ENCODE data around the gene ITGAD.

Gene ITGAD

GRCh38 chr16:31458844-31459686, 65.9 kb downstream of the ITGAD start, which contains the start of gene ARMC5 (continued):
- TF ChIP-seq ZNF449 (tag by site-specific recombination; IDR thresholded peaks at IDR 0.05): peak; percentile 17; the same call in 1 of the 2 replicates
- no peak; the same call in 1 of the 2 replicates for TF ChIP-seq ZSCAN30 (tag by site-specific recombination; IDR thresholded peaks at IDR 0.05)
- TF ChIP-seq ZNF639 (tag by site-specific recombination; IDR thresholded peaks at IDR 0.05): peak; percentile 50
- TF ChIP-seq ZBTB20 (tag by site-specific recombination; IDR thresholded peaks at IDR 0.05): peak; percentile 79; the same call in 1 of the 2 replicates
- TF ChIP-seq ZNF621 (tag by site-specific recombination; IDR thresholded peaks at IDR 0.05): no peak
- TF ChIP-seq ZXDB (tag by site-specific recombination; IDR thresholded peaks at IDR 0.05): peak; percentile 94
- TF ChIP-seq ZNF148 (tag by site-specific recombination; IDR thresholded peaks at IDR 0.05; ENCODE audit: borderline replicate concordance): no peak
- peak; percentile 72; the same call in 1 of the 2 replicates for TF ChIP-seq ZNF580 (tag by site-specific recombination; IDR thresholded peaks at IDR 0.05)
- TF ChIP-seq ZNF24 (tag by site-specific recombination; IDR thresholded peaks at IDR 0.05): no peak
- TF ChIP-seq ZBTB44 (tag by site-specific recombination; IDR thresholded peaks at IDR 0.05): 0 out of 2 replicates have a peak, but pooled peaks have one; percentile 3

- Histone ChIP-seq H3K36me3 (ENCODE audit: control insufficient read depth in 2 of 2, insufficient read depth in 1 of 2, low read length in 2 of 2) (peaks cover 0 to 50% of the 10 kb centered on the region in 2 experiments; a peak in 2 of 3 replicates), H3K9me3 (ENCODE audit: control insufficient read depth, insufficient read depth, low read depth, low read length) (no peaks in the 10 kb centered on the region), H3K4me3 (ENCODE audit: low read depth, low read length) (peak overlapping the region; percentile 85), H3K4me1 (ENCODE audit: control insufficient read depth, insufficient read depth, low read length) (0 out of 2 replicates have a peak, but pooled peaks cover 3% of the 10 kb centered on the region), H3K27ac (ENCODE audit: extremely low read depth, low read depth, low read length) (peak overlapping the region; percentile 83)
- POLR2A ChIA-PET: interaction anchor here (0.5 to 2.3 kb wide), 20 partner anchors 8 to 1045 kb away, joined by 3 to 16 read pairs (median 4); partner anchors contain the start of genes FUS, KAT8, RUSF1 and TGFB1I1
- CTCF ChIA-PET: interaction anchor here (0.6 to 2.4 kb wide), 22 partner anchors 8 to 1072 kb away, joined by 3 to 13 read pairs (median 4); partner anchors contain the start of genes HSD3B7, ORAI3, SLC5A2 and ZNF843
- 0 out of 2 replicates have a peak, but pooled peaks have one; percentile 8 for TF ChIP-seq ZNF660 (tag by site-specific recombination; IDR thresholded peaks at IDR 0.05)
- peak; percentile 93 for TF ChIP-seq KLF9 (tag by site-specific recombination; IDR thresholded peaks at IDR 0.05; ENCODE audit: low read depth)
- TF ChIP-seq ATF2 (tag by site-specific recombination; IDR thresholded peaks at IDR 0.05; ENCODE audit: low read depth): peak; percentile 90
- 0 out of 2 replicates have a peak, but pooled peaks have one; percentile 20 for TF ChIP-seq ZFP69B (tag by site-specific recombination; IDR thresholded peaks at IDR 0.05)
- no peak for TF ChIP-seq ZNF138 (tag by site-specific recombination; IDR thresholded peaks at IDR 0.05; ENCODE audit: borderline replicate concordance)
- peak; percentile 37; the same call in 1 of the 2 replicates for TF ChIP-seq ZNF394 (tag by site-specific recombination; IDR thresholded peaks at IDR 0.05; ENCODE audit: borderline replicate concordance)
- TF ChIP-seq SP3 (tag by site-specific recombination; IDR thresholded peaks at IDR 0.05): peak; percentile 83
- TF ChIP-seq BCL6B (tag by site-specific recombination; IDR thresholded peaks at IDR 0.05): peak; percentile 99
Observed at GRCh38 chr16:31459687-31460581, 66.8 kb downstream of the ITGAD start.
